Coronary artery (tissue), 2 donors: ENCODE results near the gene CISD3.
A peak's percentile ranks its signal among the peaks of the same experiment; 100 is the strongest.

Experiments used
- DNase-seq: peaks from one replicate; pipeline ENCODE4 v3.0.0-alpha.2; 2017; ENCODE audit warnings: low spot score
- H3K27ac ChIP-seq, 2 donors: fragments of 200-600 bp; sonication (generic); one replicate each; pipeline ENCODE4 v1.5.1; 2016 to 2019
- H3K4me3 ChIP-seq: fragments of 200-600 bp; sonication (generic); 2 replicates; pipeline ENCODE4 v1.5.1; 2016; ENCODE audit warnings: mild to moderate bottlenecking, moderate library complexity
- TF ChIP-seq, protein P1 (sequence below): fragments of 200-600 bp; sonication (generic); IDR thresholded peaks from one replicate; pipeline ENCODE4 v1.5.1; 2019; ENCODE audit warnings: antibody characterized with exemption

CISD3 gene

DNA sequence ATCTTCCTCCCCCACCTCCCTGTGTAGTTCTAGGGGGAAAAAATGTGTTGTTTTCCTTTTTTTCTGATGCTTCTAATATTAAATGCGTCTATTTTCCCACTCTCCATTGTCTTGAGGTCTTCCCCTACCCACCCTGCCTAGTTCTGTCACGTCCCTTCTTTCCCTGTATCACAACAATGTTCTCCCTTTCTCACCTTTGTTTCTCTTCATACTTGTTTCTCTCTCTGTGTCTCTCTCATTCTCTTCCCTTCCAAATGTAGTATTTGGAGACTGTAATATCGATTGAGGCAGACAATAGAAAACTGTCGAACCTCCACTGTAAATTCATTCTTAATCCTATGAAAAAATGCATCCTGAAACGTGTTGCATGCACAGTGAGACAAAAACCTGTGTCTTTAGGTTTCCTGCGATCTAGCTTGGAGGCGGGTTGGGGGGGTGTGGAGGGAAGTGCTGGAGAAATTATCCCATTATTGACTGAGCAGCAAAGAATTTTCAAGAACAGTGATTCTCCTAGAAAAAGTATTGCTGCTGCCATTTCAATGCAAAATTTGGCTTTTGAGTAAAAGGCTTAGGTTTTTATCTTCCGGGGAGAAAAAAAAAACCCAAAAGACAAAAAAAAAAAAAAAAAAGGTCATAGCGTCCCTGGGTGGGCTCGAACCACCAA, 21.1 kb downstream of the CISD3 start:
- Histone ChIP-seq H3K4me3 (peak overlapping the region; percentile 84), H3K27ac (peak overlapping the region; percentile 77 to 90)
- TF ChIP-seq, protein P1, sequence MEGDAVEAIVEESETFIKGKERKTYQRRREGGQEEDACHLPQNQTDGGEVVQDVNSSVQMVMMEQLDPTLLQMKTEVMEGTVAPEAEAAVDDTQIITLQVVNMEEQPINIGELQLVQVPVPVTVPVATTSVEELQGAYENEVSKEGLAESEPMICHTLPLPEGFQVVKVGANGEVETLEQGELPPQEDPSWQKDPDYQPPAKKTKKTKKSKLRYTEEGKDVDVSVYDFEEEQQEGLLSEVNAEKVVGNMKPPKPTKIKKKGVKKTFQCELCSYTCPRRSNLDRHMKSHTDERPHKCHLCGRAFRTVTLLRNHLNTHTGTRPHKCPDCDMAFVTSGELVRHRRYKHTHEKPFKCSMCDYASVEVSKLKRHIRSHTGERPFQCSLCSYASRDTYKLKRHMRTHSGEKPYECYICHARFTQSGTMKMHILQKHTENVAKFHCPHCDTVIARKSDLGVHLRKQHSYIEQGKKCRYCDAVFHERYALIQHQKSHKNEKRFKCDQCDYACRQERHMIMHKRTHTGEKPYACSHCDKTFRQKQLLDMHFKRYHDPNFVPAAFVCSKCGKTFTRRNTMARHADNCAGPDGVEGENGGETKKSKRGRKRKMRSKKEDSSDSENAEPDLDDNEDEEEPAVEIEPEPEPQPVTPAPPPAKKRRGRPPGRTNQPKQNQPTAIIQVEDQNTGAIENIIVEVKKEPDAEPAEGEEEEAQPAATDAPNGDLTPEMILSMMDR: no peak
- peak; percentile 69 for DNase-seq

DNA sequence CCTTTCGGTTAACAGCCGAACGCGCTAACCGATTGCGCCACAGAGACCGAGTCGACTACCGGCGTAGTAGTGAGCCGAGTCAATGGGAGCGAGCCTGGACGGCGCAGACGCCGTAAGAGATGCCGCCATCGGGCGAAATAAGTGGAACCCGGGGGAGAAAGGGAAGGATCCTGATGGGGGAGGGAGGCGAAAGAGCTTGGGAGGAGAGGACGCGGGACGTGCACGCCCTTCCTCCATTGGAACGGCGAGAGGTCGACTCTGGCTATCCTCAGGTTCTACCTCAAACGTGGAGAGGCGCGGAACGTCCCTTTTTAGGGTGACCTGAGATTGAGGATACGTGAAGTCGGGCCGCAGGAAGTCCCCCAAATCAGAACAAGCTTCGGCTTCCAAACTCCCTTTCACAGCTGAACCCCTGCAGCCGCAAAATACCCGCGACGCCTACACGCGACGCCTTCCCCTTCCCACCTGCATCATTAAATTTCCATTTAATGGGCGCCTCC, 21.7 kb downstream of the CISD3 start:
- peak; percentile 90 for DNase-seq
- Histone ChIP-seq H3K4me3 (peak overlapping the region; percentile 84), H3K27ac (peak overlapping the region; percentile 77 to 90)
- TF ChIP-seq, protein P1: no peak

DNA sequence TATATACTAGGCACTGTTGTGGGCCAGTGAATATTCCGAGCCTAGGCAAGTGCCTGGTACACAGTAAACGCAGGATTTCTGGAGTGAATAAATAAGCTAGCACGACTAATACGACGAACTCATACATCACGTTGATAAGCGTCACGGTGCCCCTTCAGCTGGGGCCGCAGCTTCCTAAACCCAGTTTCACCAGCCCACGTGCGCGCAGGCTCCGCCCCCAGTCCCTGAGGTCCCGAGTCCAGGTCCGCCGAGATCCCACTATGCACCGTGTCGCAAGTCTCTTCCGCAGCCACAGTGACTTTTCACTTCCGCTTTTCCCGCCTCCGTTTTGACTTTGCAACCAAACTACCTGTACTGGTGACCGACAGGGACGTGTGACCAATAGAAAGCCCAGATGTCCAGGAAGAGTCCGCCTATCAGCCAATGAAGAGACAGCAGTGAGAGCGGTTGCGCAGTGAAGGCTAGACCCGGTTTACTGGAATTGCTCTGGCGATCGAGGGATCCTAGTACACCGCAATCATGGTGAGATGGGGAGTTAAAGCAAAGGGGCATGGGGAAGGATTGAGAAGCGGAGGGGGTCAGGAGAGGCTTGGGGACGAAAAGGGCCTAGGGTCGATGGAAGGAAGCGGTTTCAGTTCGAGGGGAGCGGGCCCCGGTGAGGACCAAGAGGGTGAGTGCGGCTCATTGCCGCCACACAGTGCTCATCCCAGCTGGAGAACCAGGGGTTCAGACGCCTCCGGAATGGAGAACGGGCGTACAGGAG, 22.3 kb downstream of the CISD3 start, which contains the start of gene PSMB3:
TSS of gene PSMB3 (plus strand) at position 434 of the 763 bp plus-strand sequence. CDS start at position 520, 86 bp downstream.
- peak within 1 kb of the TSS; percentile 77 to 90 for H3K27ac ChIP-seq
- peak within 1 kb of the TSS; percentile 84 for H3K4me3 ChIP-seq
- TF ChIP-seq, protein P1: no peak
- DNase-seq: peak; percentile 99

DNA sequence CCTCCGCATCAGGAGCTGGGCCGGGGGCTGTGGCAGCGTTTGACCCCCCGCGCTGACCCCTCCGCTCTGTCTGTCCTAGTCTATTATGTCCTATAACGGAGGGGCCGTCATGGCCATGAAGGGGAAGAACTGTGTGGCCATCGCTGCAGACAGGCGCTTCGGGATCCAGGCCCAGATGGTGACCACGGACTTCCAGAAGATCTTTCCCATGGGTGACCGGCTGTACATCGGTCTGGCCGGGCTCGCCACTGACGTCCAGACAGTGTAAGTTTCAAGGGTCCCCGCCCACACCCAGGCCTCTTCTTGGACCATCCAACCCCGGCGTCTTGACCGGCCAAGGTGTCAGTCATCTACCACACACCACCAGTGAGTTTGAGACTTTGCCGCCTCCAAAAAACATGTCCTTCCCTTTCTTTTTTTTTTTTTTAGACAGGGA, 22.9 kb downstream of the CISD3 start:
- DNase-seq: no peak

DNA sequence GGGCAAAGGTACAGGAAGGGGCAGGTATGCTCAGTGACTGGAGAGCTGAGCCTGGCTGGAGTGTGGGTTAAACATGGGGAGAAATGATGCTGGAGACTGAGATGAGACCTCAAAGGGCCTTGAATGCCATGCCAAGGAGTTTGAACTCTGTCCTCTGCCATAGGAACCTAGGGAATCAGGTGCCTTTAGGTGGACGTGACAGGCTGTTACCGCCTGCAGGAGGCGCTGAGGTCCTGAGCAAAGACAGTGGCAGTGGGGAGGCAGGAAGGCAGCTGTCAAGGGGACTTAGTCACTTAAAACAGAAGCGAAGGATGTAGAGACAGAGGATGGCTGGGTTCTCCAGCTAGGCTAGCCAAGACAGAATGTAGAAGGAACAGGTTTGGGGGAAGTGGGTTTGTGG, 31.5 kb downstream of the CISD3 start:
- TF ChIP-seq, protein P1: no peak
- DNase-seq: no peak
- no peak overlapping the region for H3K4me3 ChIP-seq
- no peak overlapping the region for H3K27ac ChIP-seq

More for the DNA sequence above, 22.9 kb downstream of the CISD3 start:
- TF ChIP-seq, protein P1: no peak
- peak overlapping the region; percentile 77 to 90 for H3K27ac ChIP-seq
- H3K4me3 ChIP-seq: peak overlapping the region; percentile 84

DNA sequence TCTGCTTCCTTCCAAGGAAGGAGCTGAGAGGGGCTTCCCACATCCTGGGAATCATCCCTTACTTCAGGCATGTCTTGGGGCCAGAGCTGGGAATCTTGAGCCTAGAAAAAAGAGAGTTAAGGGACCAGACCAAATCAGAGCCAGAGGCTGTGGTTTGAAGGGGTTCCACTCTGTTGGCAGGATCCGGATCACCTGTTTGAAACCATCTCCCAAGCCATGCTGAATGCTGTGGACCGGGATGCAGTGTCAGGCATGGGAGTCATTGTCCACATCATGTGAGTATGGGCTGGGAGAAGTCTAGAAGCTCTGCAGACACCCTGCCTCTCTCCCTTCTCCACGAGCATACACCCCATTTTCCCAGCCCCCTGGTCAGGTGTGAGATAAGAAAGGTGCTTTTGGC, 32.1 kb downstream of the CISD3 start:
- DNase-seq: no peak
- H3K4me3 ChIP-seq: no peak overlapping the region
- no peak overlapping the region for H3K27ac ChIP-seq
- TF ChIP-seq, protein P1: no peak
